Activated CD8-positive, alpha-beta T cell treated with anti-CD3 and anti-CD28 coated beads for 36 hours (primary cell): ENCODE measurements around the gene ACOD1. TPM values are rescaled to one million over a fixed set of nuclear protein-coding genes. Genes with fewer than 3 reads are reported as not detected.

Source experiments
- ATAC-seq: fragments of 200-7000 bp; cut with Tn5 transposase; one replicate; pipeline ENCODE4 v1.10.0; 2021; ENCODE audit warnings: mild to moderate bottlenecking, moderate library complexity
- CTCF ChIA-PET: fragments of 350-600 bp; sonication (Branson Sonifier 250); formaldehyde crosslinking; loops from one replicate; lab custom pipeline; 2021; ENCODE audit warnings: antibody characterized with exemption; lab: Charles Lee
- POLR2A ChIA-PET: fragments of 350-600 bp; sonication (Branson Sonifier 250); formaldehyde crosslinking; loops from one replicate; lab custom pipeline; 2021; ENCODE audit warnings: antibody characterized with exemption; lab: Charles Lee
- DNase-seq: peaks from one replicate; pipeline ENCODE4 v3.0.0-alpha.2; 2020
- H3K27ac Mint-ChIP-seq: one replicate; pipeline ENCODE4 v1.8.0; 2021; ENCODE audit warnings: mild to moderate bottlenecking, mixed read lengths
- H3K27me3 Mint-ChIP-seq: one replicate; pipeline ENCODE4 v1.8.0; 2021; ENCODE audit warnings: mixed read lengths
- H3K36me3 Mint-ChIP-seq: one replicate; pipeline ENCODE4 v1.8.0; 2021; ENCODE audit warnings: low read depth, mixed read lengths
- H3K4me1 Mint-ChIP-seq: one replicate; pipeline ENCODE4 v1.8.0; 2021; ENCODE audit warnings: low read depth, mixed read lengths
- H3K4me3 Mint-ChIP-seq: one replicate; pipeline ENCODE4 v1.8.0; 2021; ENCODE audit warnings: mild to moderate bottlenecking, moderate library complexity, mixed read lengths
- H3K9me3 Mint-ChIP-seq: one replicate; pipeline ENCODE4 v1.8.0; 2021; ENCODE audit warnings: mixed read lengths
- CTCF ChIP-seq: fragments of 200-600 bp; IDR thresholded peaks from one replicate; pipeline ENCODE4 v1.8.0; 2022; ENCODE audit warnings: antibody characterized with exemption, mild to moderate bottlenecking
- intact Hi-C: fragments of 100-400 bp; cut with micrococcal nuclease; formaldehyde crosslinking; loops from one replicate; pipeline ENCODE4 v1.10.0; 2022
- total RNA-seq, 2 experiments: library from RNA; stranded (reverse); gene quantifications; one replicate each; pipeline ENCODE4 v1.2.3, GENCODE V29; 2021

The ACOD1 gene
- total RNA-seq, 2 experiments from 2014 or later, result not detected

GRCh38 chr13:76943646-76944045 is 4.7 kb upstream of the ACOD1 start:
- Mint-ChIP-seq H3K27me3 (no peaks in the 10 kb centered on the region), H3K9me3 (peaks cover 3% of the 10 kb centered on the region), H3K36me3 (no peaks in the 10 kb centered on the region), H3K4me3 (no peak overlapping the region), H3K27ac (no peak overlapping the region), H3K4me1 (no peaks in the 10 kb centered on the region)
- DNase-seq (no peak), ATAC-seq (no peak)
- POLR2A ChIA-PET, result no interaction called here
- intact Hi-C loops, result no loop called here
- CTCF ChIA-PET, result interaction anchor here (0.8 kb wide), 1 partner anchor 37 kb away, joined by 4 read pairs; no protein-coding TSS in a partner anchor
- no peak for TF ChIP-seq CTCF

- no peak overlapping the region for H3K4me3 Mint-ChIP-seq
- ATAC-seq (no peak), DNase-seq (no peak)
- no peaks in the 10 kb centered on the region for H3K4me1 Mint-ChIP-seq
- no peak overlapping the region for H3K27ac Mint-ChIP-seq
- CTCF ChIA-PET, result no interaction called here
- POLR2A ChIA-PET, result no interaction called here
- H3K9me3 Mint-ChIP-seq, result peaks cover 3% of the 10 kb centered on the region
- H3K27me3 Mint-ChIP-seq, result no peaks in the 10 kb centered on the region
- TF ChIP-seq CTCF, result no peak
- H3K36me3 Mint-ChIP-seq, result no peaks in the 10 kb centered on the region
- intact Hi-C loops, result no loop called here
These were observed 3.9 kb upstream of the ACOD1 start for GRCh38 chr13:76944456-76944855.

GRCh38 chr13:76950101-76950500 is 1.8 kb downstream of the ACOD1 start:
- no peak overlapping the region for H3K4me3 Mint-ChIP-seq
- peaks cover 18% of the 10 kb centered on the region for H3K27me3 Mint-ChIP-seq
- CTCF ChIA-PET, result interaction anchor here (1.0 kb wide), 1 partner anchor 30 kb away, joined by 4 read pairs; no protein-coding TSS in a partner anchor

GRCh38 chr13:76953968-76954367 is 5.7 kb downstream of the ACOD1 start:
- POLR2A ChIA-PET, result no interaction called here
- no peak for ATAC-seq
- peaks cover 18% of the 10 kb centered on the region for H3K27me3 Mint-ChIP-seq

More at GRCh38 chr13:76950101-76950500, 1.8 kb downstream of the ACOD1 start:
- no peak for ATAC-seq
- Mint-ChIP-seq H3K9me3 (peaks cover 3% of the 10 kb centered on the region), H3K36me3 (no peaks in the 10 kb centered on the region), H3K4me1 (no peaks in the 10 kb centered on the region), H3K27ac (no peak overlapping the region)
- TF ChIP-seq CTCF, result no peak
- no peak for DNase-seq
- intact Hi-C loops, result no loop called here
- POLR2A ChIA-PET, result no interaction called here

GRCh38 chr13:76954538-76954937 is 6.2 kb downstream of the ACOD1 start:
- Mint-ChIP-seq H3K27me3 (peaks cover 18% of the 10 kb centered on the region), H3K4me3 (no peak overlapping the region), H3K9me3 (peaks cover 8% of the 10 kb centered on the region), H3K27ac (no peak overlapping the region), H3K4me1 (no peaks in the 10 kb centered on the region), H3K36me3 (no peaks in the 10 kb centered on the region)
- ATAC-seq, result no peak
- no peak for DNase-seq
- POLR2A ChIA-PET, result no interaction called here
- TF ChIP-seq CTCF, result no peak
- intact Hi-C loops, result no loop called here
- CTCF ChIA-PET, result no interaction called here

More at GRCh38 chr13:76953968-76954367, 5.7 kb downstream of the ACOD1 start:
- Mint-ChIP-seq H3K27ac (no peak overlapping the region), H3K4me3 (no peak overlapping the region), H3K9me3 (peaks cover 4% of the 10 kb centered on the region), H3K4me1 (no peaks in the 10 kb centered on the region), H3K36me3 (no peaks in the 10 kb centered on the region)
- DNase-seq, result no peak
- CTCF ChIA-PET, result no interaction called here
- intact Hi-C loops, result no loop called here
- no peak for TF ChIP-seq CTCF
